EH (cell line): ENCODE data around the gene DSCAML1.
A peak's percentile ranks its signal among the peaks of the same experiment; 100 is the strongest.
"Not testable (repeated sequence)": the region's sequence is repeated elsewhere in the genome, so short reads cannot be mapped to it uniquely, and the experiment has no call there.

ENCODE experiments used
- DNase-seq: peaks from one replicate; pipeline ENCODE4 v3.0.0-alpha.2; 2015; ENCODE audit warnings: low read depth

DSCAML1 gene

GRCh38 chr11:117468888-117469287 is 328.1 kb downstream of the DSCAML1 start:
- DNase-seq = no peak

GRCh38 chr11:117467770-117468169 is 329.2 kb downstream of the DSCAML1 start:
- DNase-seq = no peak

GRCh38 chr11:117466966-117467365 is 330.1 kb downstream of the DSCAML1 start:
- DNase-seq = no peak

- DNase-seq = no peak
Measured at GRCh38 chr11:117465236-117465997, 331.6 kb downstream of the DSCAML1 start.

- no peak for DNase-seq
Measured at GRCh38 chr11:117464778-117465177, 332.2 kb downstream of the DSCAML1 start.

GRCh38 chr11:117462864-117463247 is 334.2 kb downstream of the DSCAML1 start:
- no peak for DNase-seq

GRCh38 chr11:117462183-117462863 is 334.7 kb downstream of the DSCAML1 start:
- no peak for DNase-seq

GRCh38 chr11:117461396-117462182 is 335.4 kb downstream of the DSCAML1 start:
- DNase-seq = no peak

- no peak for DNase-seq
Measured at GRCh38 chr11:117459979-117460300, 337.1 kb downstream of the DSCAML1 start.

GRCh38 chr11:117459123-117459978 is 337.7 kb downstream of the DSCAML1 start:
- DNase-seq = no peak

- DNase-seq = no peak
Measured at GRCh38 chr11:117458275-117459122, 338.5 kb downstream of the DSCAML1 start.

- DNase-seq = no peak
Measured at GRCh38 chr11:117457835-117458234, 339.2 kb downstream of the DSCAML1 start.

- DNase-seq = no peak
Measured at GRCh38 chr11:117457031-117457785, 339.8 kb downstream of the DSCAML1 start.

GRCh38 chr11:117456721-117457029 is 340.3 kb downstream of the DSCAML1 start:
- DNase-seq = not testable (repeated sequence)

GRCh38 chr11:117456027-117456720 is 340.8 kb downstream of the DSCAML1 start:
- DNase-seq = no peak

GRCh38 chr11:117454564-117454917 is 342.5 kb downstream of the DSCAML1 start:
- no peak for DNase-seq

- DNase-seq = no peak
Measured at GRCh38 chr11:117453886-117454563, 343.0 kb downstream of the DSCAML1 start.

GRCh38 chr11:117449111-117449693 is 347.8 kb downstream of the DSCAML1 start:
- DNase-seq = peak; percentile 30
